Measurements from ENCODE around the gene RNF214. TPM values are rescaled to one million over a fixed set of nuclear protein-coding genes. Genes with fewer than 3 reads are reported as not detected.

Gene RNF214
- polyA plus RNA-seq, 1 donor (not counting 4 experiments of a cell fraction or from before 2014, with no cell fraction given) = 11.8 TPM

- no peak overlapping the region for H3K4me2 ChIP-seq (ENCODE audit: control insufficient read depth, extremely low read depth, insufficient read depth, low read depth, low read length)
- no peaks in the 10 kb centered on the region for H3K4me1 ChIP-seq (ENCODE audit: control insufficient read depth, extremely low read depth, insufficient read depth, low read length)
- no peak overlapping the region for H2AFZ ChIP-seq (ENCODE audit: control insufficient read depth, low read length)
- H3K9me1 ChIP-seq (ENCODE audit: control insufficient read depth, extremely low read depth, insufficient read depth, low read length) = no peaks in the 10 kb centered on the region
- H3K36me3 ChIP-seq (ENCODE audit: control insufficient read depth in 2 of 2, extremely low read depth in 1 of 2, insufficient read depth in 2 of 2, low read length in 2 of 2) = no peaks in the 10 kb centered on the region
- dilution Hi-C loops (cut with MboI; ENCODE audit: extremely low pct_ligation_motif_present, low sequenced_read_pairs) = no loop called here
- no peaks in the 10 kb centered on the region for H3K27me3 ChIP-seq (ENCODE audit: control insufficient read depth, extremely low read depth, insufficient read depth, low read length)
- no peak for DNase-seq (ENCODE audit: low read depth, low spot score)
- no peak for FAIRE-seq
- no peak for TF ChIP-seq CTCF (optimal IDR thresholded peaks at IDR 0.05 in 1 of 3, IDR thresholded peaks at IDR 0.05 in 1 of 3, conservative IDR thresholded peaks at IDR 0.05 in 1 of 3; ENCODE audit: extremely low read depth in 1 of 3, insufficient read depth in 2 of 3, low read length in 3 of 3)
- no peaks in the 10 kb centered on the region for H3K79me2 ChIP-seq (ENCODE audit: control insufficient read depth, insufficient read depth, low read length)
- H3K27ac ChIP-seq (ENCODE audit: control insufficient read depth, insufficient read depth, low read length) = no peak overlapping the region
- no peak overlapping the region for H3K4me3 ChIP-seq (ENCODE audit: control insufficient read depth in 2 of 3, extremely low read depth in 1 of 3, insufficient read depth in 2 of 3, low read depth in 1 of 3, low read length in 3 of 3)
- no peaks in the 10 kb centered on the region for H4K20me1 ChIP-seq (ENCODE audit: control insufficient read depth, extremely low read depth, insufficient read depth, low read length)
- no peak overlapping the region for H3K9ac ChIP-seq (ENCODE audit: control insufficient read depth, extremely low read depth, insufficient read depth, low read length)
- H3K9me3 ChIP-seq (ENCODE audit: control insufficient read depth, low read depth, low read length) = no peaks in the 10 kb centered on the region
These were observed 76.8 kb downstream of the RNF214 start for GRCh38 chr11:117309310-117309709.

- H3K9me1 ChIP-seq (ENCODE audit: control insufficient read depth, extremely low read depth, insufficient read depth, low read length) = no peaks in the 10 kb centered on the region
- FAIRE-seq (no peak), DNase-seq (ENCODE audit: low read depth, low spot score) (no peak)
- dilution Hi-C loops (cut with MboI; ENCODE audit: extremely low pct_ligation_motif_present, low sequenced_read_pairs) = no loop called here
- no peak overlapping the region for H3K9ac ChIP-seq (ENCODE audit: control insufficient read depth, extremely low read depth, insufficient read depth, low read length)
- H3K27ac ChIP-seq (ENCODE audit: control insufficient read depth, insufficient read depth, low read length) = no peak overlapping the region
- H4K20me1 ChIP-seq (ENCODE audit: control insufficient read depth, extremely low read depth, insufficient read depth, low read length) = no peaks in the 10 kb centered on the region
- H3K4me1 ChIP-seq (ENCODE audit: control insufficient read depth, extremely low read depth, insufficient read depth, low read length) = peaks cover 11% of the 10 kb centered on the region
- no peak overlapping the region for H3K4me2 ChIP-seq (ENCODE audit: control insufficient read depth, extremely low read depth, insufficient read depth, low read depth, low read length)
- no peaks in the 10 kb centered on the region for H3K9me3 ChIP-seq (ENCODE audit: control insufficient read depth, low read depth, low read length)
- no peaks in the 10 kb centered on the region for H3K27me3 ChIP-seq (ENCODE audit: control insufficient read depth, extremely low read depth, insufficient read depth, low read length)
- H3K4me3 ChIP-seq (ENCODE audit: control insufficient read depth in 2 of 3, extremely low read depth in 1 of 3, insufficient read depth in 2 of 3, low read depth in 1 of 3, low read length in 3 of 3) = no peak overlapping the region
- H3K79me2 ChIP-seq (ENCODE audit: control insufficient read depth, insufficient read depth, low read length) = no peaks in the 10 kb centered on the region
- no peaks in the 10 kb centered on the region for H3K36me3 ChIP-seq (ENCODE audit: control insufficient read depth in 2 of 2, extremely low read depth in 1 of 2, insufficient read depth in 2 of 2, low read length in 2 of 2)
- TF ChIP-seq CTCF (optimal IDR thresholded peaks at IDR 0.05 in 1 of 3, IDR thresholded peaks at IDR 0.05 in 1 of 3, conservative IDR thresholded peaks at IDR 0.05 in 1 of 3; ENCODE audit: extremely low read depth in 1 of 3, insufficient read depth in 2 of 3, low read length in 3 of 3) (no peak), EZH2 (IDR thresholded peaks at IDR 0.05; ENCODE audit: low read length) (no peak)
- no peak overlapping the region for H2AFZ ChIP-seq (ENCODE audit: control insufficient read depth, low read length)
These were observed 80.6 kb downstream of the RNF214 start for GRCh38 chr11:117313091-117313490.

Data from keratinocyte (primary cell).